Activated CD8-positive, alpha-beta memory T cell treated with anti-CD3 and anti-CD28 coated beads for 48 hours (primary cell): Measurements from ENCODE around the gene STYXL2.

Experiments
- DNase-seq, 3 experiments: peaks; one replicate each; pipeline ENCODE4 v3.0.0-alpha.2; 2020; ENCODE audit warnings: low read depth in 2 of 3, low spot score in 2 of 3

Gene STYXL2

GRCh38 chr1:167107456-167107855 is 13.6 kb downstream of the STYXL2 start:
- no peak for DNase-seq

GRCh38 chr1:167109125-167109524 is 15.2 kb downstream of the STYXL2 start:
- no peak for DNase-seq

GRCh38 chr1:167110586-167110985 is 16.7 kb downstream of the STYXL2 start:
- no peak for DNase-seq

DNA sequence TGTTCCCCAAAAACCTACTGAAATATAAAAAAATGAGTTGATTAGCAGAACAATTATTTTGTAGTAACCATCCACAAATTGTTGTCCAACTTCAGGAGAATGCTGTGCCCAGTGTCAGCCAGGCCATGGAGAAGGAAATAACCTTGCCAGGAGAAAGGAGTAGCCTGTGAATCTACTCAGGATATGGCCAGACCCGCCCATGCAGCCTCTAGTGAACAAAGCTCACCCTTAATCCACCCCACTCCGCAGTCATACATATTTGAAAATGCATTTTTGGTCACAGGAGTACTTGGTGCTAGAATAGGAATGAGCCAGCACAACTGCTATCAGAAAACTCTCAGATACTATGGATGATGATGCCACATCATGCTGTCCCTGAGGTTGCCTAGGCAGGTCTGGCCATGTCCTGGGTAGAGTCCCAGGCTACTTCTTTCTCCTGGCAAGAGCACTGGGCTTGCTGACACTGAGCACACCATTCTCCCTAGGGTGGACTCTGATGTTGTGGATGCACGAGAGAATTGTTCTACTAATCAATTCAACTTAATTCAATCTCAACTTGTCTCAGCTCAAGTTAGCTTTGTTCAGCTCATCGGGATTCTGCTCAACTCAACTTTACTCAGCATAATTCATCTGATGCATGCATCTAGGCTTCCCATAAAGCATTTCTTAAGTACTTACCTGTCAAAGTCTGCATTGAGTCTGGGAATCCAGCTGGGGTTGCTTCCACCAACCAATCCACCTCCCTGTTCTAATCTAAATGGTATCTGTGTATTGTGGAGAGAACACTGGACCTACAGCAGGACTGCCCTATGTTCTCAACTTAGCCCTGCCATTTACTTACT is 18.2 kb downstream of the STYXL2 start:
- DNase-seq: no peak

DNA sequence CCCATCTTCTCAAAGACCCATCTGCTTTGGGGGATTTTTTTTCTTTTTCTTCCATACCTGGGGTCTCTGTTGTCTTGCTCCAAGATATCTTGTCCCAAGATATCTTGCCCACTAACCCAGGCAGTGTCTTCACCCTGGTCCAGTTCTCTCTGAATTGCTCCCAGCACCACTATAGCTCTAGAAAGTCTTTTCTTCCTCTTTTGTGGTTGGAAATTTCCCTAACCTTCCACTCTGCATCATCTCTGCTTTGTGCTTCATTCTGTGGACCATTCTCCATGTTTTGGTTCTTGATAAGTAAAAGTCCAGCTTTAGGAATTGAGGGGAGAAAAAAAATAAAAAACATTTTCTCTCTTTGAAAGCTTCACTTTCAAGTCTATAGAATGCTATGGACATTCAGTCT is 20.9 kb downstream of the STYXL2 start:
- DNase-seq: no peak

GRCh38 chr1:167115655-167116054 is 21.8 kb downstream of the STYXL2 start:
- DNase-seq: no peak

- DNase-seq: no peak
Observed at GRCh38 chr1:167116174-167116573, 22.3 kb downstream of the STYXL2 start.

DNA sequence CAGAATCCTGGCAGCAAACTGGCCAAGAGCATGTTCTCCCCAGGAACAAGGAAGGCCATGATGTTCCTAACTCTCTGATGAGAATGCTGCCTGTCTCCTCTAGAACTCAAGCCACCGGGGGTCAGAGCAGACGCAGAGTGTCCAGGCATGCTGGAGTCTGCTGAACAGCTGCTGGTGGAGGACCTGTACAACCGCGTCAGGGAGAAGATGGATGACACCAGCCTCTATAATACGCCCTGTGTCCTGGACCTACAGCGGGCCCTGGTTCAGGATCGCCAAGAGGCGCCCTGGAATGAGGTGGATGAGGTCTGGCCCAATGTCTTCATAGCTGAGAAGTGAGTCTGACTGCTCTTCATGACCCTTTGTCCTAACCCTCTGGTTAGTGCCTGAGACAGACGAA is 23.4 kb downstream of the STYXL2 start:
- DNase-seq: no peak

- DNase-seq: no peak
Observed at GRCh38 chr1:167118188-167118587, 24.3 kb downstream of the STYXL2 start.

- DNase-seq: no peak
Observed at GRCh38 chr1:167119696-167120095, 25.8 kb downstream of the STYXL2 start.

- DNase-seq: no peak
Observed at GRCh38 chr1:167120899-167121298, 27.0 kb downstream of the STYXL2 start.

- no peak for DNase-seq
Observed at GRCh38 chr1:167121375-167122120, 27.7 kb downstream of the STYXL2 start.

GRCh38 chr1:167122121-167122480 is 28.2 kb downstream of the STYXL2 start:
- DNase-seq: no peak

DNA sequence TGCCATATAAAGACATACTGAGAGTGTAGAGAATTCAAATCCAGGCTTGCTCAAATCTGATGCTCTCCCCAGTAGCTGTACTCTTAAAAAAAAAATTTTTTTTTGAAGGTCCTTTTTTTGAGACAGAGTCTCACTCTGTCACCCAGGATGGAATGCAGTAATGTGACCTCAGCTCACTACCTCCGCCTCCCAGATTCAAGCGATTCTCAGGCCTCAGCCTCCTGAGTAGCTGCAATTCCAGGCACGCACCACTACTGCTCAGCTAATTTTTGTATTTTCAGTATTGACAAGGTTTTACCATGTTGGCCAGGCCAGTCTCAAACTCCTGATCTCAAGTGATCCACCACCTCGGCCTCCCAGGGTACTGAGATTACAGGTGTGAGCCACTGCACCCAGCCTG is 28.7 kb downstream of the STYXL2 start:
- DNase-seq: no peak

DNA sequence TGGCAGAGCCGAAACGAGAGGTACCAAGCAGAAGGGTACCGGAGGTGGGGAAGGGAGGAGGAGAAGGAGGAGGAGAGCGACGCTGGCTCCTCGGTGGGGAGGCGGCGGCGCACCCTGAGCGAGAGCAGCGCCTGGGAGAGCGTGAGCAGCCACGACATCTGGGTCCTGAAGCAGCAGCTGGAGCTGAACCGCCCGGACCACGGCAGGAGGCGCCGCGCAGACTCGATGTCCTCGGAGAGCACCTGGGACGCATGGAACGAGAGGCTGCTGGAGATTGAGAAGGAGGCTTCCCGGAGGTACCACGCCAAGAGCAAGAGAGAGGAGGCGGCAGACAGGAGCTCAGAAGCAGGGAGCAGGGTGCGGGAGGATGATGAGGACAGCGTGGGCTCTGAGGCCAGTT is 32.4 kb downstream of the STYXL2 start:
- DNase-seq: no peak

GRCh38 chr1:167126811-167127210 is 32.9 kb downstream of the STYXL2 start:
- no peak for DNase-seq

- no peak for DNase-seq
Observed at GRCh38 chr1:167127236-167127635, 33.4 kb downstream of the STYXL2 start.

- no peak for DNase-seq
Observed at GRCh38 chr1:167127661-167128060, 33.8 kb downstream of the STYXL2 start.

GRCh38 chr1:167128261-167129227 is 34.7 kb downstream of the STYXL2 start:
- DNase-seq: no peak

GRCh38 chr1:167130829-167131510 is 37.1 kb downstream of the STYXL2 start:
- DNase-seq: no peak
